Kidney (tissue), 14 donors: ENCODE results near the gene NEURL1. TPM values are rescaled to one million over a fixed set of nuclear protein-coding genes. Genes with fewer than 3 reads are reported as not detected.

Experiments
- DNase-seq, 5 donors: peaks; one replicate each; pipeline ENCODE4 v3.0.0-alpha.2; 2013 to 2020
- FAIRE-seq: peaks from 2 replicates; lab custom pipeline; 2012; peaks lifted over from hg19 to GRCh38; lab: Jason Lieb, UNC
- H3K27ac ChIP-seq, 2 donors: one replicate each; pipeline ENCODE4 v1.7.0; 2013; ENCODE audit warnings: low read depth in 2 of 2, low read length in 2 of 2, inconsistent platforms in 1 of 2
- H3K27me3 ChIP-seq: one replicate; pipeline ENCODE4 v1.7.1; 2013; ENCODE audit warnings: low read length, inconsistent platforms; ENCODE audit not compliant: control insufficient read depth, insufficient read depth
- H3K36me3 ChIP-seq, 3 donors: one replicate each; pipeline versions ENCODE4 v1.7.0 to v1.7.1; 2013; ENCODE audit warnings: low read length in 3 of 3, control low read depth in 1 of 3, inconsistent platforms in 1 of 3; ENCODE audit not compliant: insufficient read depth in 3 of 3, control insufficient read depth in 2 of 3
- H3K4me1 ChIP-seq, 3 donors: one replicate each; pipeline versions ENCODE4 v1.7.0 to v1.7.1; 2013; ENCODE audit warnings: low read length in 3 of 3, inconsistent platforms in 1 of 3, low read depth in 1 of 3; ENCODE audit not compliant: control insufficient read depth in 2 of 3, insufficient read depth in 2 of 3
- H3K4me3 ChIP-seq, 3 donors: one replicate each; pipeline versions ENCODE4 v1.7.0 to v1.8.1; 2013; ENCODE audit warnings: low read length in 3 of 3, control low read depth in 1 of 3, inconsistent platforms in 1 of 3
- H3K9ac ChIP-seq, 3 donors: one replicate each; pipeline versions ENCODE4 v1.7.0 to v1.7.1; 2013; ENCODE audit warnings: low read length in 3 of 3, control low read depth in 1 of 3, inconsistent platforms in 1 of 3
- H3K9me3 ChIP-seq, 3 donors: one replicate each; pipeline versions ENCODE4 v1.7.0 to v1.7.1; 2013; ENCODE audit warnings: low read length in 3 of 3, control low read depth in 1 of 3, inconsistent platforms in 1 of 3; ENCODE audit not compliant: control insufficient read depth in 2 of 3, insufficient read depth in 1 of 3
- CTCF ChIP-seq: IDR thresholded peaks from 3 replicates; pipeline ENCODE4 v1.5.1; 2012; ENCODE audit warnings: mild to moderate bottlenecking, moderate library complexity, borderline replicate concordance; ENCODE audit not compliant: insufficient read depth; ENCODE audit errors: extremely low read depth
- intact Hi-C: fragments of 100-400 bp; cut with DNase I; formaldehyde crosslinking; loops from one replicate; pipeline ENCODE4 v1.11.1; 2022
- polyA plus RNA-seq: library from polyadenylated mRNA; stranded (reverse); fragments of 350-450 nt; fragmentation: Illumina TruSeq; extraction: RNeasy Lipid Tissue Mini Kit (QIAGEN cat#74804); gene quantifications from one replicate; pipeline ENCODE4 v1.2.3, GENCODE V29; 2014; ENCODE audit warnings: low read depth, low replicate concordance; ENCODE audit not compliant: insufficient read depth
- total RNA-seq: library from RNA; stranded (reverse); fragmentation: NEBNext Ultra II Directional; extraction: Animal tissue kit (Norgen Biotek cat#: 25700); gene quantifications from one replicate; pipeline ENCODE4 v1.2.1, GENCODE V29; 2021
- donor health status: control.
- donor health status: control.
- donor health status: control.
- donor health status: control.
- donor health status: control.
- donor health status: DM: yes; HTN: yes; CAD: no.
- donor health status: Normal renal cell carcinoma (clear cell type).

NEURL1 gene
- total and polyA plus RNA-seq, 2 donors from 2014 or later = 1.2 TPM

GRCh38 chr10:103463499-103463898, 30.0 kb upstream of the NEURL1 start:
- Histone ChIP-seq H3K27me3 (no peaks in the 10 kb centered on the region), H3K9me3 (no peaks in the 10 kb centered on the region), H3K4me3 (no peak overlapping the region), H3K27ac (no peak overlapping the region), H3K4me1 (no peaks in the 10 kb centered on the region), H3K9ac (no peak overlapping the region), H3K36me3 (no peaks in the 10 kb centered on the region)
- no peak for TF ChIP-seq CTCF
- intact Hi-C loops = no loop called here
- no peak for DNase-seq
- no peak for FAIRE-seq

GRCh38 chr10:103465411-103466179, 27.9 kb upstream of the NEURL1 start:
- H3K4me3 ChIP-seq = no peak overlapping the region
- DNase-seq (no peak), FAIRE-seq (no peak)
- no peaks in the 10 kb centered on the region for H3K36me3 ChIP-seq
- no peaks in the 10 kb centered on the region for H3K4me1 ChIP-seq
- intact Hi-C loops = no loop called here
- H3K9ac ChIP-seq = no peak overlapping the region
- no peak overlapping the region for H3K27ac ChIP-seq
- no peaks in the 10 kb centered on the region for H3K9me3 ChIP-seq
- no peak for TF ChIP-seq CTCF
- H3K27me3 ChIP-seq = no peaks in the 10 kb centered on the region

GRCh38 chr10:103466734-103467133, 26.8 kb upstream of the NEURL1 start:
- FAIRE-seq (no peak), DNase-seq (peak in 1 of 5 donors; percentile 16)
- H3K4me1 ChIP-seq = no peaks in the 10 kb centered on the region
- H3K9ac ChIP-seq = no peak overlapping the region
- no peak for TF ChIP-seq CTCF
- no peaks in the 10 kb centered on the region for H3K27me3 ChIP-seq
- no peaks in the 10 kb centered on the region for H3K9me3 ChIP-seq
- no peak overlapping the region for H3K27ac ChIP-seq
- no peak overlapping the region for H3K4me3 ChIP-seq
- intact Hi-C loops = no loop called here
- H3K36me3 ChIP-seq = no peaks in the 10 kb centered on the region
